ENCODE results near the gene GABARAPL2.
"Not testable (repeated sequence)": the region's sequence is repeated elsewhere in the genome, so short reads cannot be mapped to it uniquely, and the experiment has no call there.

The GABARAPL2 gene

GRCh38 chr16:75591927-75592326 lies 25.7 kb downstream of the GABARAPL2 start:
- not testable (repeated sequence) for H2BK120ac ChIP-seq (ENCODE audit: low read depth, low read length); H3K27me3 ChIP-seq (ENCODE audit: control insufficient read depth in 1 of 2, insufficient read depth in 1 of 2, low read length in 2 of 2); H3K4me3 ChIP-seq (ENCODE audit: insufficient read depth in 1 of 2, low read depth in 1 of 2, low read length in 2 of 2); H3K4me1 ChIP-seq (ENCODE audit: control insufficient read depth, insufficient read depth, low read depth, low read length); H3K9me3 ChIP-seq (ENCODE audit: control insufficient read depth, low read length); H2BK12ac ChIP-seq (ENCODE audit: low read length in 2 of 2); H3K18ac ChIP-seq (ENCODE audit: low read depth in 1 of 2, low read length in 2 of 2); H2BK15ac ChIP-seq (ENCODE audit: low read depth, poor library complexity, severe bottlenecking); H2AK5ac ChIP-seq (ENCODE audit: low read length, severe bottlenecking); H3K4me2 ChIP-seq (ENCODE audit: low read length, poor library complexity, severe bottlenecking); H3K4ac ChIP-seq (ENCODE audit: low read depth in 1 of 2, low read length in 2 of 2); H2AFZ ChIP-seq (ENCODE audit: low read depth, low read length); H4K8ac ChIP-seq (ENCODE audit: low read length); H3K79me1 ChIP-seq (replicated peaks; ENCODE audit: low read length, poor library complexity, severe bottlenecking); H3K27ac ChIP-seq (ENCODE audit: low read length, poor library complexity, severe bottlenecking); H3K14ac ChIP-seq (ENCODE audit: low read length in 2 of 2); H3K23ac ChIP-seq (ENCODE audit: low read length in 2 of 2); H2BK5ac ChIP-seq (ENCODE audit: low read depth, low read length, poor library complexity, severe bottlenecking); DNase-seq; H4K91ac ChIP-seq (ENCODE audit: low read length)
- Histone ChIP-seq H3K9ac (ENCODE audit: low read length) (peak overlapping the region; percentile 54), H3K36me3 (ENCODE audit: control insufficient read depth in 1 of 2, insufficient read depth in 2 of 2, low read depth in 1 of 2, low read length in 2 of 2) (peaks cover 2 to 20% of the 10 kb centered on the region in 2 experiments)
- 94% methylated on average over 7 of the region's 9 CpGs for WGBS

GRCh38 chr16:75593308-75593707 lies 27.1 kb downstream of the GABARAPL2 start:
- no peak overlapping the region for H3K4me3 ChIP-seq (ENCODE audit: insufficient read depth in 1 of 2, low read depth in 1 of 2, low read length in 2 of 2)
- no peak for DNase-seq
- WGBS, result 96% methylated on average over 6 of the region's 6 CpGs
- H3K23ac ChIP-seq (ENCODE audit: low read length in 2 of 2), result no peak overlapping the region
- H3K27me3 ChIP-seq (ENCODE audit: control insufficient read depth in 1 of 2, insufficient read depth in 1 of 2, low read length in 2 of 2), result no peaks in the 10 kb centered on the region
- H3K14ac ChIP-seq (ENCODE audit: low read length in 2 of 2), result no peak overlapping the region
- peaks cover 11% of the 10 kb centered on the region for H3K9me3 ChIP-seq (ENCODE audit: control insufficient read depth, low read length)
- no peak overlapping the region for H4K8ac ChIP-seq (ENCODE audit: low read length)
- no peak overlapping the region for H2AFZ ChIP-seq (ENCODE audit: low read depth, low read length)
- H3K79me1 ChIP-seq (replicated peaks; ENCODE audit: low read length, poor library complexity, severe bottlenecking), result peaks cover 5% of the 10 kb centered on the region
- H3K4me2 ChIP-seq (ENCODE audit: low read length, poor library complexity, severe bottlenecking), result no peak overlapping the region
- H4K91ac ChIP-seq (ENCODE audit: low read length), result no peak overlapping the region
- H2BK120ac ChIP-seq (ENCODE audit: low read depth, low read length), result no peak overlapping the region
- no peak overlapping the region for H2BK15ac ChIP-seq (ENCODE audit: low read depth, poor library complexity, severe bottlenecking)
- no peak overlapping the region for H2BK5ac ChIP-seq (ENCODE audit: low read depth, low read length, poor library complexity, severe bottlenecking)
- H3K4ac ChIP-seq (ENCODE audit: low read depth in 1 of 2, low read length in 2 of 2), result no peak overlapping the region
- no peak overlapping the region for H2BK12ac ChIP-seq (ENCODE audit: low read length in 2 of 2)
- no peak overlapping the region for H3K18ac ChIP-seq (ENCODE audit: low read depth in 1 of 2, low read length in 2 of 2)
- H3K4me1 ChIP-seq (ENCODE audit: control insufficient read depth, insufficient read depth, low read depth, low read length), result peaks cover 3% of the 10 kb centered on the region
- peaks cover 15 to 31% of the 10 kb centered on the region in 2 experiments for H3K36me3 ChIP-seq (ENCODE audit: control insufficient read depth in 1 of 2, insufficient read depth in 2 of 2, low read depth in 1 of 2, low read length in 2 of 2)
- H3K27ac ChIP-seq (ENCODE audit: low read length, poor library complexity, severe bottlenecking), result no peak overlapping the region
- H2AK5ac ChIP-seq (ENCODE audit: low read length, severe bottlenecking), result no peak overlapping the region
- no peak overlapping the region for H3K9ac ChIP-seq (ENCODE audit: low read length)

- Histone ChIP-seq H3K9me3 (ENCODE audit: control insufficient read depth, low read length) (peaks cover 11% of the 10 kb centered on the region), H2AFZ (ENCODE audit: low read depth, low read length) (no peak overlapping the region), H3K79me1 (replicated peaks; ENCODE audit: low read length, poor library complexity, severe bottlenecking) (peaks cover 5% of the 10 kb centered on the region), H3K14ac (ENCODE audit: low read length in 2 of 2) (no peak overlapping the region), H2BK15ac (ENCODE audit: low read depth, poor library complexity, severe bottlenecking) (no peak overlapping the region), H4K91ac (ENCODE audit: low read length) (no peak overlapping the region), H2AK5ac (ENCODE audit: low read length, severe bottlenecking) (no peak overlapping the region), H3K27me3 (ENCODE audit: control insufficient read depth in 1 of 2, insufficient read depth in 1 of 2, low read length in 2 of 2) (no peaks in the 10 kb centered on the region), H2BK5ac (ENCODE audit: low read depth, low read length, poor library complexity, severe bottlenecking) (no peak overlapping the region), H3K4ac (ENCODE audit: low read depth in 1 of 2, low read length in 2 of 2) (no peak overlapping the region), H3K9ac (ENCODE audit: low read length) (no peak overlapping the region), H2BK12ac (ENCODE audit: low read length in 2 of 2) (peak overlapping the region in 1 of 2 experiments; percentile 21), H3K4me2 (ENCODE audit: low read length, poor library complexity, severe bottlenecking) (no peak overlapping the region), H3K36me3 (ENCODE audit: control insufficient read depth in 1 of 2, insufficient read depth in 2 of 2, low read depth in 1 of 2, low read length in 2 of 2) (peaks cover 15 to 27% of the 10 kb centered on the region in 2 experiments), H3K4me3 (ENCODE audit: insufficient read depth in 1 of 2, low read depth in 1 of 2, low read length in 2 of 2) (no peak overlapping the region), H3K23ac (ENCODE audit: low read length in 2 of 2) (no peak overlapping the region), H4K8ac (ENCODE audit: low read length) (peak overlapping the region; percentile 19), H2BK120ac (ENCODE audit: low read depth, low read length) (no peak overlapping the region), H3K18ac (ENCODE audit: low read depth in 1 of 2, low read length in 2 of 2) (no peak overlapping the region), H3K27ac (ENCODE audit: low read length, poor library complexity, severe bottlenecking) (no peak overlapping the region), H3K4me1 (ENCODE audit: control insufficient read depth, insufficient read depth, low read depth, low read length) (peaks cover 3% of the 10 kb centered on the region)
- peak; percentile 40 for DNase-seq
- WGBS, result 77% methylated on average over 13 of the region's 17 CpGs
Measured at GRCh38 chr16:75593825-75594820, 27.9 kb downstream of the GABARAPL2 start.

GRCh38 chr16:75599452-75600277 lies 33.5 kb downstream of the GABARAPL2 start:
- no peak overlapping the region for H3K23ac ChIP-seq (ENCODE audit: low read length in 2 of 2)
- H3K4ac ChIP-seq (ENCODE audit: low read depth in 1 of 2, low read length in 2 of 2), result no peak overlapping the region
- no peaks in the 10 kb centered on the region for H3K27me3 ChIP-seq (ENCODE audit: control insufficient read depth in 1 of 2, insufficient read depth in 1 of 2, low read length in 2 of 2)
- no peak overlapping the region for H3K18ac ChIP-seq (ENCODE audit: low read depth in 1 of 2, low read length in 2 of 2)
- no peak overlapping the region for H2BK15ac ChIP-seq (ENCODE audit: low read depth, poor library complexity, severe bottlenecking)
- H3K4me2 ChIP-seq (ENCODE audit: low read length, poor library complexity, severe bottlenecking), result no peak overlapping the region
- no peak overlapping the region for H3K27ac ChIP-seq (ENCODE audit: low read length, poor library complexity, severe bottlenecking)
- H4K8ac ChIP-seq (ENCODE audit: low read length), result no peak overlapping the region
- 95% methylated on average over 6 of the region's 6 CpGs for WGBS
- no peak overlapping the region for H2BK5ac ChIP-seq (ENCODE audit: low read depth, low read length, poor library complexity, severe bottlenecking)
- no peak overlapping the region for H2BK12ac ChIP-seq (ENCODE audit: low read length in 2 of 2)
- no peak overlapping the region for H2AFZ ChIP-seq (ENCODE audit: low read depth, low read length)
- H2BK120ac ChIP-seq (ENCODE audit: low read depth, low read length), result no peak overlapping the region
- no peak for DNase-seq
- H3K9me3 ChIP-seq (ENCODE audit: control insufficient read depth, low read length), result peaks cover 11% of the 10 kb centered on the region
- peaks cover 33 to 65% of the 10 kb centered on the region in 2 experiments for H3K36me3 ChIP-seq (ENCODE audit: control insufficient read depth in 1 of 2, insufficient read depth in 2 of 2, low read depth in 1 of 2, low read length in 2 of 2)
- no peak overlapping the region for H2AK5ac ChIP-seq (ENCODE audit: low read length, severe bottlenecking)
- H3K4me3 ChIP-seq (ENCODE audit: insufficient read depth in 1 of 2, low read depth in 1 of 2, low read length in 2 of 2), result no peak overlapping the region
- H3K4me1 ChIP-seq (ENCODE audit: control insufficient read depth, insufficient read depth, low read depth, low read length), result no peaks in the 10 kb centered on the region
- H3K9ac ChIP-seq (ENCODE audit: low read length), result no peak overlapping the region
- no peak overlapping the region for H3K14ac ChIP-seq (ENCODE audit: low read length in 2 of 2)
- H3K79me1 ChIP-seq (replicated peaks; ENCODE audit: low read length, poor library complexity, severe bottlenecking), result peaks cover 3% of the 10 kb centered on the region
- H4K91ac ChIP-seq (ENCODE audit: low read length), result no peak overlapping the region
